Measurements from ENCODE around the gene CFAP58.

The CFAP58 gene

GRCh38 chr10:104337521-104337984 lies 16.1 kb upstream of the CFAP58 start:
- TF ChIP-seq ZFX (IDR thresholded peaks at IDR 0.05; ENCODE audit: borderline replicate concordance) (no peak), CTCF (IDR thresholded peaks at IDR 0.05) (no peak)
- H3K27ac ChIP-seq = peak overlapping the region; percentile 97

- TF ChIP-seq CTCF (IDR thresholded peaks at IDR 0.05) = no peak
- no peak for TF ChIP-seq ZFX (IDR thresholded peaks at IDR 0.05; ENCODE audit: borderline replicate concordance)
- peak within 1 kb of the TSS; percentile 97 for H3K27ac ChIP-seq
Observed at GRCh38 chr10:104337985-104338735, 15.5 kb upstream of the CFAP58 start, which contains the start of gene ITPRIP. ITPRIP (minus strand) TSS chr10:104338465; CDS start chr10:104316051, 22,414 bp downstream.

DNA sequence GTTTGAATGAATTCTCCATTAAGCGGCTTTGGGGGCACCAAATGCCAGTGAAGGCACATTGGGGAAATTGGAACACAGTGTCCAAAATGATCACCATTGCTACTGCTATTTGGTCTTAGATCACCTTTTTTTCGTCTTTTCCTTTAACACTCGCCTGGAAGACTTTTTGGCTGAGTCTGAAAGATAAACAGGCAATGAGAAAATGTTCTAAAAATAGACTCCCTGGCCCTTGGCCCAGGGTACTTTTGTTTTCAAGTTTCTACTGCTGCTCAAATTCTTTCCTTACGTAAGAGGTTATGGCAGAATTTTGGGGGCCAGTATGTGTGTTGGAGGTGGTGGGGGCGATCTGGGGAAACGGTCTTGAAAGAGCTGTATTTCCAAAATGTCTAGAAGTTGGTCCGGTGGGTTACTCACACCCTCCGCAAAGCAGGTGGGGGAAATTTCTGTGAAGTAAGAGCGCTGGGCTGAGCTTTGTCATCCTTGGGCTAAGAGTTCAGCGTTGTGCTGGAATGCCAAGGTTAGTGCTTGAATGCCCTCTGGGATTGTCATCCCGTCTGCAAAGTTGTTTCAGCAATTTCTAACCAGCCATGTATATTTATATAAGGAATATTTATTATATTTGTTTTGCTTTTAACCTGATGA lies 14.0 kb upstream of the CFAP58 start:
- no peak for TF ChIP-seq CTCF (IDR thresholded peaks at IDR 0.05)
- no peak for TF ChIP-seq ZFX (IDR thresholded peaks at IDR 0.05; ENCODE audit: borderline replicate concordance)
- H3K27ac ChIP-seq = peak overlapping the region; percentile 97

- TF ChIP-seq ZFX (IDR thresholded peaks at IDR 0.05; ENCODE audit: borderline replicate concordance) = no peak
- no peak for TF ChIP-seq CTCF (IDR thresholded peaks at IDR 0.05)
- H3K27ac ChIP-seq = peak overlapping the region; percentile 97
Observed at GRCh38 chr10:104340111-104340526, 13.5 kb upstream of the CFAP58 start.

- peak overlapping the region; percentile 97 for H3K27ac ChIP-seq
- no peak for TF ChIP-seq CTCF (IDR thresholded peaks at IDR 0.05)
- no peak for TF ChIP-seq ZFX (IDR thresholded peaks at IDR 0.05; ENCODE audit: borderline replicate concordance)
Observed at GRCh38 chr10:104340641-104341040, 13.0 kb upstream of the CFAP58 start.

- H3K27ac ChIP-seq = no peak overlapping the region
- TF ChIP-seq ZFX (IDR thresholded peaks at IDR 0.05; ENCODE audit: borderline replicate concordance) = no peak
- TF ChIP-seq CTCF (IDR thresholded peaks at IDR 0.05) = no peak
Observed at GRCh38 chr10:104342941-104343411, 10.7 kb upstream of the CFAP58 start.

- no peak overlapping the region for H3K27ac ChIP-seq
- TF ChIP-seq CTCF (IDR thresholded peaks at IDR 0.05) = no peak
- TF ChIP-seq ZFX (IDR thresholded peaks at IDR 0.05; ENCODE audit: borderline replicate concordance) = no peak
Observed at GRCh38 chr10:104344219-104344618, 9.4 kb upstream of the CFAP58 start.
